Smooth muscle cell (in vitro differentiated cells): ENCODE data around the gene ACSL5. TPM values are rescaled to one million over a fixed set of nuclear protein-coding genes. Genes with fewer than 3 reads are reported as not detected.

Experiments
- DNase-seq: peaks from one replicate; lab custom pipeline; 2025; ENCODE audit not compliant: unreplicated experiment; lab: John Stamatoyannopoulos, UW
- H2AFZ ChIP-seq: fragments of 200-600 bp; sonication (generic); 2 replicates; pipeline ENCODE4 v1.6.0; 2016; ENCODE audit warnings: antibody characterized with exemption, low read depth, mild to moderate bottlenecking
- H3F3A ChIP-seq: fragments of 200-600 bp; sonication (generic); 2 replicates; pipeline ENCODE4 v1.6.0; 2017; ENCODE audit warnings: antibody characterized with exemption, low read depth
- H3K27ac ChIP-seq: fragments of 200-600 bp; sonication (generic); 2 replicates; pipeline ENCODE4 v1.5.1; 2016; ENCODE audit warnings: low read depth, mild to moderate bottlenecking
- H3K27me3 ChIP-seq: fragments of 200-600 bp; sonication (generic); 2 replicates; pipeline ENCODE4 v1.6.1; 2016; ENCODE audit warnings: low read depth, mild to moderate bottlenecking
- H3K36me3 ChIP-seq: fragments of 200-600 bp; sonication (generic); 2 replicates; pipeline ENCODE4 v1.5.1; 2016; ENCODE audit warnings: low read depth
- H3K4me1 ChIP-seq: fragments of 200-600 bp; sonication (generic); 2 replicates; pipeline ENCODE4 v1.5.1; 2016; ENCODE audit warnings: low read depth
- H3K4me2 ChIP-seq: fragments of 200-600 bp; sonication (generic); 2 replicates; pipeline ENCODE4 v1.6.0; 2016; ENCODE audit warnings: mild to moderate bottlenecking
- H3K4me3 ChIP-seq: fragments of 200-600 bp; sonication (generic); 2 replicates; pipeline ENCODE4 v1.5.1; 2016; ENCODE audit warnings: mild to moderate bottlenecking
- H3K79me2 ChIP-seq: fragments of 200-600 bp; sonication (generic); 2 replicates; pipeline ENCODE4 v1.6.0; 2016; ENCODE audit warnings: low read depth, mild to moderate bottlenecking
- H3K9ac ChIP-seq: fragments of 200-600 bp; sonication (generic); 2 replicates; pipeline ENCODE4 v1.6.0; 2016; ENCODE audit warnings: low read depth
- H3K9me3 ChIP-seq: fragments of 200-600 bp; sonication (generic); replicated peaks from 2 replicates; pipeline ENCODE4 v1.5.1; 2016; ENCODE audit warnings: low read depth
- H4K20me1 ChIP-seq: fragments of 200-600 bp; sonication (generic); 2 replicates; pipeline ENCODE4 v1.6.0; 2016; ENCODE audit warnings: low read depth
- WGBS: methylation state at CpG from one replicate; pipeline ENCODE4 v1.1.7; 2016; ENCODE audit warnings: low lambda C conversion rate; 5-methylcytosine and 5-hydroxymethylcytosine counted together
- polyA plus RNA-seq: library from polyadenylated mRNA; unstranded; fragments of >200 nt; fragmentation: Nextera tagmentation; extraction: Ambion mirVana; gene quantifications from 2 replicates; pipeline ENCODE4 v1.2.1, GENCODE V29; 2016
- total RNA-seq: library from RNA; depleted of rRNA; stranded (reverse); fragments of >200 nt; gene quantifications from 2 replicates; pipeline ENCODE4 v1.2.3, GENCODE V29; 2014
- TF ChIP-seq, protein P1 (sequence below): fragments of 200-600 bp; sonication (generic); IDR thresholded peaks from 2 replicates; pipeline ENCODE4 v1.5.1; 2017; ENCODE audit warnings: borderline replicate concordance, mild to moderate bottlenecking, antibody characterized with exemption; ENCODE audit not compliant: insufficient read depth, poor library complexity, severe bottlenecking

Gene ACSL5
- total and polyA plus RNA-seq, 2 experiments from 2014 or later: 0.61 TPM; not detected in 1

DNA sequence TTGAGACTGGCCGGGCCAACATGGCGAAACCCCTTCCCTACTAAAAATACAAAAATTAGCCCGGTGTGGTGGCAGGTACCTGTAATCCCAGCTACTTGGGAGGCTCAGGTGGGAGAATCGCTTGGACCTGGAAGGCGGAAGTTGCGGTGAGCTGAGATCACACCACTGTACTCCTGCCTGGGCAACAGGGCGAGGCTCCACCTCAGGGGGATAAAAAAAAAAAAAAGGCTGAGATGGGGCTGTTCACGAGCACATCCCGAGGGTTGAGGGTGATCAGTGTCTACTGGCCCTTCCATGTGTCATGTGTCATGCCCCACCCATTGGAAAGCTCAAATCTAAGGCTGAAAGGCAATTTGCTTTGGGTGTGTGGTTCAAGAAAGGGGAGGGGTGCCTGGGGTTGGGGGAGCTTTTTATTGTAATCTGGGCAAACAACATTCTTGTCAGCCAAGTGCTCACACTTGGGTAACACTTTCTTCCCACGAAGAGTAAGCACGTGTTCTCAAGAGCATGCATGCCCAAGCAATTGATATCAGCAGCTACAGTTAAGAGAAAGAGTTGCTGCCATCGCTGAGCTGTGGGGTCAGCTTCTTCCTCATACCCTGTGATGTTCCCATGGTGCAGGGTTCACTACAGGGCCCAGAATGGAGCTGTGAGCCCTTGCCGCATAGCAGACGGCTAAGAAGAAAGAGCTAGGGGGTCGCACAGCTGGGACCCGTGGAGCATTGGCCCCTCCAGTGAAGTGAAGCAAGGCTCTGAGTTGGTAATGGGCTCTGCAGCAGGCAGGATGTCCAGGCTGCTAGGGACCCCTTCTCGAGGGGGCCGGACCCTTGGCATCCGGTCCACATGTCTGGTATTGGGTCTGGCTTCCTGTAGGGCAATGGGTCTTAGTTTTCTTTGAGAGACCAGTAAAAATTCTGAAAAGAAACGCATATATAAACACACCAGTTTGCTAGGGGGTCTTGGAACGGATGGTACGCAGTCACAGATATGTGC is 9.9 kb upstream of the ACSL5 start:
- WGBS: 91% methylated on average over 22 of the region's 22 CpGs
- H3F3A ChIP-seq: no peaks in the 10 kb centered on the region
- no peaks in the 10 kb centered on the region for H3K27me3 ChIP-seq

GRCh38 chr10:112365014-112365432 is 8.9 kb upstream of the ACSL5 start:
- Histone ChIP-seq H4K20me1 (no peaks in the 10 kb centered on the region), H3K79me2 (no peaks in the 10 kb centered on the region), H3K9me3 (no peaks in the 10 kb centered on the region), H3K4me1 (no peaks in the 10 kb centered on the region), H3K36me3 (no peaks in the 10 kb centered on the region), H3K4me3 (no peak overlapping the region), H3K4me2 (no peak overlapping the region), H3K27me3 (no peaks in the 10 kb centered on the region), H3K9ac (no peak overlapping the region), H3K27ac (no peak overlapping the region), H3F3A (no peaks in the 10 kb centered on the region), H2AFZ (no peak overlapping the region)
- 77% methylated on average over 6 of the region's 6 CpGs for WGBS
- no peak for DNase-seq
- TF ChIP-seq, protein P1, sequence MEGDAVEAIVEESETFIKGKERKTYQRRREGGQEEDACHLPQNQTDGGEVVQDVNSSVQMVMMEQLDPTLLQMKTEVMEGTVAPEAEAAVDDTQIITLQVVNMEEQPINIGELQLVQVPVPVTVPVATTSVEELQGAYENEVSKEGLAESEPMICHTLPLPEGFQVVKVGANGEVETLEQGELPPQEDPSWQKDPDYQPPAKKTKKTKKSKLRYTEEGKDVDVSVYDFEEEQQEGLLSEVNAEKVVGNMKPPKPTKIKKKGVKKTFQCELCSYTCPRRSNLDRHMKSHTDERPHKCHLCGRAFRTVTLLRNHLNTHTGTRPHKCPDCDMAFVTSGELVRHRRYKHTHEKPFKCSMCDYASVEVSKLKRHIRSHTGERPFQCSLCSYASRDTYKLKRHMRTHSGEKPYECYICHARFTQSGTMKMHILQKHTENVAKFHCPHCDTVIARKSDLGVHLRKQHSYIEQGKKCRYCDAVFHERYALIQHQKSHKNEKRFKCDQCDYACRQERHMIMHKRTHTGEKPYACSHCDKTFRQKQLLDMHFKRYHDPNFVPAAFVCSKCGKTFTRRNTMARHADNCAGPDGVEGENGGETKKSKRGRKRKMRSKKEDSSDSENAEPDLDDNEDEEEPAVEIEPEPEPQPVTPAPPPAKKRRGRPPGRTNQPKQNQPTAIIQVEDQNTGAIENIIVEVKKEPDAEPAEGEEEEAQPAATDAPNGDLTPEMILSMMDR: no peak

More for the DNA sequence above, 9.9 kb upstream of the ACSL5 start:
- no peak overlapping the region for H3K4me2 ChIP-seq
- no peaks in the 10 kb centered on the region for H3K36me3 ChIP-seq
- no peaks in the 10 kb centered on the region for H4K20me1 ChIP-seq
- H3K4me3 ChIP-seq: no peak overlapping the region
- no peaks in the 10 kb centered on the region for H3K9me3 ChIP-seq
- no peak overlapping the region for H3K27ac ChIP-seq
- no peak for DNase-seq
- H3K9ac ChIP-seq: no peak overlapping the region
- no peak overlapping the region for H2AFZ ChIP-seq
- TF ChIP-seq, protein P1: no peak
- no peaks in the 10 kb centered on the region for H3K4me1 ChIP-seq
- no peaks in the 10 kb centered on the region for H3K79me2 ChIP-seq

DNA sequence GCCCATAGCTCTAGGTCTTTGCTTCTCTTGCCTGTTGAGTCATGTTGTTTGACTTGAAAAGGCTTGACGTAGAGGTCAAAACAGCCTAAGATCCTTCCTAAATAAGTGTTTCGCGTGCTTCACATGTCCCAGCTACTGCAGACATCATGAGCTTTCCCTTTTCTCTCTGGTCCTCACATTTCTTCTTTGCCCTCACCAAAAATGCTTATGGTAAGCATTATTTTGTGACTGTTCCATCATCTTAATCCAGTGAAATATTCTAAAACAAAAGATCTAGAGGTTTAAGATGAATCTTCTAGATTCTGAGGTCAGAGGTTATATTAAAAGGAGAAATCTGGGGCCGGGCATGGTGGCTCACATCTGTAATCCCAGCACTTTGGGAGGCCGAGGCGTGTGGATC is 8.5 kb upstream of the ACSL5 start:
- 86% methylated on average over 6 of the region's 6 CpGs for WGBS

More for the DNA sequence above, 8.5 kb upstream of the ACSL5 start:
- no peaks in the 10 kb centered on the region for H3K4me1 ChIP-seq
- no peaks in the 10 kb centered on the region for H3K27me3 ChIP-seq
- no peaks in the 10 kb centered on the region for H4K20me1 ChIP-seq
- no peaks in the 10 kb centered on the region for H3F3A ChIP-seq
- no peak overlapping the region for H3K4me3 ChIP-seq
- no peak overlapping the region for H3K4me2 ChIP-seq
- H3K36me3 ChIP-seq: no peaks in the 10 kb centered on the region
- H3K9ac ChIP-seq: no peak overlapping the region
- DNase-seq: no peak
- H3K9me3 ChIP-seq: no peaks in the 10 kb centered on the region
- no peak overlapping the region for H3K27ac ChIP-seq
- no peaks in the 10 kb centered on the region for H3K79me2 ChIP-seq
- TF ChIP-seq, protein P1: no peak
- no peak overlapping the region for H2AFZ ChIP-seq
